Measurements from ENCODE around the gene SLC38A8. TPM values are rescaled to one million over a fixed set of nuclear protein-coding genes. Genes with fewer than 3 reads are reported as not detected.

The SLC38A8 gene
- total and polyA plus RNA-seq, 4 donors: 1.2 TPM; not detected in 3

DNA sequence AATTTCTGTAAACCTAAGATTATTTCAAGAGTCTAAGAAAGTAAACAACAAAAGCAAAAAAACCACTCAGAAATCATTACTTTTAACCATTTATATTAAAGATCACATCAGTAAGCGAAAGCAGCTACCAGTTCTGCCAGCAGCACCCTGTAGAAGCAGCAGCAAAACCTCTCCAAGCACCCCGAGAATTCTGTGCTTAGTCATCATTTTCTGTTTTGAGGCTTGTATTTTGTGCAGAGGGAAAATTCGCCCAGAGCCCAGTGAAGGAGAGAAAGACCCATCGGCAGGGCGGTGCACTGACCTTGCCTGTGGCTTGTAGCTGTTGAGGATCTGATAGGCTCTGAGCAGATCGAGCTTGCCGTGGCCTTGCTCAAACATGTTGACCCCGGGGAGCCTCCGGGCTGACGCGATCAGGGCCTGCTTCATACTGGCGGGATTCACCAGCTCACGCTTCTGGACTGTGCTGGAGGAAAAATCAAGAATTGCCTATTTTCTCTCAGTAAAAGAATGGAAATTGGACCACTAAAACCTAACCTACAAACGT is 38.9 kb upstream of the SLC38A8 start:
- no peak overlapping the region for H3K4me3 ChIP-seq
- WGBS, 2 donors: 88 to 92% methylated on average over 14 of the region's 14 CpGs
- DNase-seq: no peak
- no peaks in the 10 kb centered on the region for H3K9me3 ChIP-seq (ENCODE audit: control insufficient read depth in 4 of 4, insufficient read depth in 3 of 4, low read length in 3 of 4)
- ATAC-seq (ENCODE audit: insufficient read depth, low FRiP score): no peak
- no peaks in the 10 kb centered on the region for H3K4me1 ChIP-seq (ENCODE audit: control insufficient read depth in 5 of 5, insufficient read depth in 5 of 5, low read length in 5 of 5)
- TF ChIP-seq, protein P1, sequence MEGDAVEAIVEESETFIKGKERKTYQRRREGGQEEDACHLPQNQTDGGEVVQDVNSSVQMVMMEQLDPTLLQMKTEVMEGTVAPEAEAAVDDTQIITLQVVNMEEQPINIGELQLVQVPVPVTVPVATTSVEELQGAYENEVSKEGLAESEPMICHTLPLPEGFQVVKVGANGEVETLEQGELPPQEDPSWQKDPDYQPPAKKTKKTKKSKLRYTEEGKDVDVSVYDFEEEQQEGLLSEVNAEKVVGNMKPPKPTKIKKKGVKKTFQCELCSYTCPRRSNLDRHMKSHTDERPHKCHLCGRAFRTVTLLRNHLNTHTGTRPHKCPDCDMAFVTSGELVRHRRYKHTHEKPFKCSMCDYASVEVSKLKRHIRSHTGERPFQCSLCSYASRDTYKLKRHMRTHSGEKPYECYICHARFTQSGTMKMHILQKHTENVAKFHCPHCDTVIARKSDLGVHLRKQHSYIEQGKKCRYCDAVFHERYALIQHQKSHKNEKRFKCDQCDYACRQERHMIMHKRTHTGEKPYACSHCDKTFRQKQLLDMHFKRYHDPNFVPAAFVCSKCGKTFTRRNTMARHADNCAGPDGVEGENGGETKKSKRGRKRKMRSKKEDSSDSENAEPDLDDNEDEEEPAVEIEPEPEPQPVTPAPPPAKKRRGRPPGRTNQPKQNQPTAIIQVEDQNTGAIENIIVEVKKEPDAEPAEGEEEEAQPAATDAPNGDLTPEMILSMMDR (IDR thresholded peaks at IDR 0.05; ENCODE audit: control extremely low read depth, extremely low read depth): no peak
- peaks cover 7 to 50% (median 28%) of the 10 kb centered on the region in 4 donors for H3K36me3 ChIP-seq (ENCODE audit: control insufficient read depth in 4 of 4, insufficient read depth in 4 of 4, low read length in 4 of 4)
- no peak overlapping the region for H3K9ac ChIP-seq (ENCODE audit: insufficient read depth in 1 of 2, low read length in 2 of 2)
- H3K27ac ChIP-seq (ENCODE audit: low read depth in 1 of 2, low read length in 1 of 2): no peak overlapping the region
- no peaks in the 10 kb centered on the region for H3K27me3 ChIP-seq (ENCODE audit: control insufficient read depth in 3 of 3, insufficient read depth in 3 of 3, low read length in 2 of 3)

DNA sequence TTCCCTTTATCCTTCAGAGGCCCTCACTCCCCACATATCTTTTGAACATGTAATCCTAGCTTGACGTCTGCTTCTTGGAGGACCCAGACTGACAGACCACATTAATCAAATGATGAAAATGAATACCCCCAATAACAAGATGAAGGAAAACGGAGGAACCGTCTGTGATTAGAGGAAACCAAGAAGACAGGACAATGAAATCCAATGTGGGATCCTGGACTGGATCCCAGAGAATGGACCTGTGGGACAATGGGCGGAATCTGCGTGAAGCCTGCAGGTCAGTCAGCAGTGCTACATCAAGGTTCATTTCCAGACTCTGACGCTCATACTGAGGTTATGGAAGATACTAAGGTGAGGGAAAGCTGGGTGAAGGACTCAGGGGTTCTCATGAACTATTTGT is 38.2 kb upstream of the SLC38A8 start:
- no peak for DNase-seq
- Histone ChIP-seq H3K4me3 (no peak overlapping the region), H3K27ac (ENCODE audit: low read depth in 1 of 2, low read length in 1 of 2) (peak overlapping the region in 1 of 2 donors; percentile 23), H3K9me3 (ENCODE audit: control insufficient read depth in 4 of 4, insufficient read depth in 3 of 4, low read length in 3 of 4) (no peaks in the 10 kb centered on the region), H3K9ac (ENCODE audit: insufficient read depth in 1 of 2, low read length in 2 of 2) (no peak overlapping the region), H3K36me3 (ENCODE audit: control insufficient read depth in 4 of 4, insufficient read depth in 4 of 4, low read length in 4 of 4) (peaks cover 7 to 43% (median 25%) of the 10 kb centered on the region in 4 donors), H3K4me1 (ENCODE audit: control insufficient read depth in 5 of 5, insufficient read depth in 5 of 5, low read length in 5 of 5) (no peaks in the 10 kb centered on the region), H3K27me3 (ENCODE audit: control insufficient read depth in 3 of 3, insufficient read depth in 3 of 3, low read length in 2 of 3) (no peaks in the 10 kb centered on the region)
- TF ChIP-seq, protein P1 (IDR thresholded peaks at IDR 0.05; ENCODE audit: control extremely low read depth, extremely low read depth): no peak
- 81 to 83% methylated on average over 6 of the region's 6 CpGs for WGBS, 2 donors
- no peak for ATAC-seq (ENCODE audit: insufficient read depth, low FRiP score)

DNA sequence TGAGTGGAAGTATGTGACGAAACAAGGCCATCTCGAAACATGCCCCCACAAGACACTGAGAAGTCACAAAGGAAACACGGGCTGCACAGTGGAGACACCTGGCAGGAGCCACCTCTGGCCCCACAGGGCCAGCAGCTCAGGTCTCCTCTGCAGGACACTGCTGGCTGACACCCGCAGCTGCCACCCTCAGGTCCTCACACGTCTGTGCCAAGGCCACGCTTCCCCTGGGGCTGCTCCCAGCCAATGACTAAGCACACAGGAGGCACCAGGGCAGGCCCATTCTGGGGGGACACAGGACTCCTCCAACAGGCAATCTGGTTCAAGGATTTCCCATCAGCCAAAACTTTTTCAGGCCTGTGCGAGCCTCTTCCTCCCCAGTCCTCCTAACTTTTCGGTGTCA is 37.8 kb upstream of the SLC38A8 start:
- TF ChIP-seq, protein P1 (IDR thresholded peaks at IDR 0.05; ENCODE audit: control extremely low read depth, extremely low read depth): no peak
- no peak for ATAC-seq (ENCODE audit: insufficient read depth, low FRiP score)
- Histone ChIP-seq H3K27me3 (ENCODE audit: control insufficient read depth in 3 of 3, insufficient read depth in 3 of 3, low read length in 2 of 3) (no peaks in the 10 kb centered on the region), H3K27ac (ENCODE audit: low read depth in 1 of 2, low read length in 1 of 2) (peak overlapping the region in 1 of 2 donors; percentile 23), H3K4me3 (no peak overlapping the region), H3K9ac (ENCODE audit: insufficient read depth in 1 of 2, low read length in 2 of 2) (no peak overlapping the region), H3K4me1 (ENCODE audit: control insufficient read depth in 5 of 5, insufficient read depth in 5 of 5, low read length in 5 of 5) (no peaks in the 10 kb centered on the region), H3K36me3 (ENCODE audit: control insufficient read depth in 4 of 4, insufficient read depth in 4 of 4, low read length in 4 of 4) (peaks cover 7 to 44% (median 25%) of the 10 kb centered on the region in 4 donors), H3K9me3 (ENCODE audit: control insufficient read depth in 4 of 4, insufficient read depth in 3 of 4, low read length in 3 of 4) (no peaks in the 10 kb centered on the region)
- no peak for DNase-seq
- 70 to 81% methylated on average over 8 of the region's 8 CpGs for WGBS, 2 donors

DNA sequence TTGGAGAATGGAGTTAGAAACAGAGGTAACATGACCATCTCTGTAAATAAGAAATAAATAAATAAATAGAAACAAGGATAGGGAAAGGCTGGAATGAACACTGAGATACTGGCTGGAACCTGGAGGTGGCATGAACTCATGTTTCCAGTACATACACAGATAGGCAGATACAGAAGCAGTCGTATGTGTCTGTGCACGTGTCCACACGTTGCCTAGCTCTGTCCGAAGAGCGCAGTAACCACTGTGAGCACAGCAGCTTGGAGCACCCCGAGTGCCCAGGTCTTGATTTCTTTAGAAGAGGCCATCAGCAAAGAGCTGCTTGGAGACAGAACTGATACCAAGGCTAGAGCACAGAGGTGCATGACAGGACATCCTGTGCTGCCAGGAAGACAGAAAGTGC is 37.1 kb upstream of the SLC38A8 start:
- no peaks in the 10 kb centered on the region for H3K4me1 ChIP-seq (ENCODE audit: control insufficient read depth in 5 of 5, insufficient read depth in 5 of 5, low read length in 5 of 5)
- peaks cover 7 to 51% (median 27%) of the 10 kb centered on the region in 4 donors for H3K36me3 ChIP-seq (ENCODE audit: control insufficient read depth in 4 of 4, insufficient read depth in 4 of 4, low read length in 4 of 4)
- no peak overlapping the region for H3K4me3 ChIP-seq
- H3K27ac ChIP-seq (ENCODE audit: low read depth in 1 of 2, low read length in 1 of 2): no peak overlapping the region
- no peak for ATAC-seq (ENCODE audit: insufficient read depth, low FRiP score)
- TF ChIP-seq, protein P1 (IDR thresholded peaks at IDR 0.05; ENCODE audit: control extremely low read depth, extremely low read depth): no peak
- DNase-seq: no peak
- no peaks in the 10 kb centered on the region for H3K9me3 ChIP-seq (ENCODE audit: control insufficient read depth in 4 of 4, insufficient read depth in 3 of 4, low read length in 3 of 4)
- 93 to 99% methylated on average over 6 of the region's 6 CpGs for WGBS, 2 donors
- no peaks in the 10 kb centered on the region for H3K27me3 ChIP-seq (ENCODE audit: control insufficient read depth in 3 of 3, insufficient read depth in 3 of 3, low read length in 2 of 3)
- no peak overlapping the region for H3K9ac ChIP-seq (ENCODE audit: insufficient read depth in 1 of 2, low read length in 2 of 2)

Data from lung (tissue), 12 donors.